Suprapubic skin (tissue), 4 donors: ENCODE data around the gene JAZF1.

Source experiments
- POLR2A ChIP-seq, 2 donors: fragments of 450-650 bp; IDR thresholded peaks; one replicate each; pipeline ENCODE4 v1.6.1; 2017; ENCODE audit warnings: antibody characterized with exemption in 2 of 2, mild to moderate bottlenecking in 2 of 2, moderate library complexity in 2 of 2
- POLR2AphosphoS5 ChIP-seq, 3 donors: sonication (generic); formaldehyde crosslinking; IDR thresholded peaks; one replicate each; pipeline ENCODE4 v1.6.1; 2017; ENCODE audit warnings: antibody characterized with exemption in 3 of 3
- TF ChIP-seq, protein P1 (sequence below), 2 donors: fragments of 200-600 bp in 1 of 2; fragments of 450-650 bp in 1 of 2; sonication (generic) in 1 of 2; IDR thresholded peaks; one replicate each; pipeline ENCODE4 v1.5.1; 2016 to 2019; ENCODE audit warnings: antibody characterized with exemption in 2 of 2, mild to moderate bottlenecking in 1 of 2, moderate library complexity in 1 of 2

DNA sequence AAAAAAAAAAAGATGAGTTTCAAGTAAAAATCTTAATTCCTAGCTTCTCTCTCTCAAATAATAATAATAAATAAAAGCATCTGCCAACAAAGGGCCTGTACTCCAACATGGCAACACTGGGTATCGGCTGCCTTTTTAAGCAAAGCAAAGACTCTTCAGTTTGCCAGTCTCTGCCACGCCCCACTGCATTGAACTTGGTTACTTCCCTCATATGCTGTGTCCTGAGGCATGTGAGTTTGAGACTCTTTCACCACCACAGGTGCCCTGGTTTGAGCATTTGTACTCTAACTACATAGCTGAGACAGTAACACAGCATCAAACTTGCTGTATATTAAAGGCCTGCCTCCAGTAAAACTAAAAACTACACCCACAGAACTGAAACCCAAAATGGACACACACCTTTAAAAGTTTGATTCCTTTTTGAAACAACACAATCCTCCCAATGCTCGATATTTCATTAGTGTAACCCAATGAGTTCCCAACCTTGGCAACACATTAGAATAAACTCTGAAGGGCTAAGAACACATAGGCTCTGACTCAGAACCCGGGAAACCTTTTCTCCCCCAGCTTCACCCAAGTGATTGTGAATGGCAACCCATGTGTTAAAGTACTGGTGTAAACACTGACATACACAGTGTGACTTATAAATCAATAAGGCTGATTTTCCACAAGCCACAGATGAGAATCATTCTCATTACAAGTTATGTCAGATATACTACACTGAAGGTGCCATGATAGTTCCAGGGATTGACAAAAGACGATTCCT is 12.0 kb downstream of the JAZF1 start:
- TF ChIP-seq POLR2AphosphoS5 (IDR thresholded peaks at IDR 0.05), result no peak
- TF ChIP-seq, protein P1, sequence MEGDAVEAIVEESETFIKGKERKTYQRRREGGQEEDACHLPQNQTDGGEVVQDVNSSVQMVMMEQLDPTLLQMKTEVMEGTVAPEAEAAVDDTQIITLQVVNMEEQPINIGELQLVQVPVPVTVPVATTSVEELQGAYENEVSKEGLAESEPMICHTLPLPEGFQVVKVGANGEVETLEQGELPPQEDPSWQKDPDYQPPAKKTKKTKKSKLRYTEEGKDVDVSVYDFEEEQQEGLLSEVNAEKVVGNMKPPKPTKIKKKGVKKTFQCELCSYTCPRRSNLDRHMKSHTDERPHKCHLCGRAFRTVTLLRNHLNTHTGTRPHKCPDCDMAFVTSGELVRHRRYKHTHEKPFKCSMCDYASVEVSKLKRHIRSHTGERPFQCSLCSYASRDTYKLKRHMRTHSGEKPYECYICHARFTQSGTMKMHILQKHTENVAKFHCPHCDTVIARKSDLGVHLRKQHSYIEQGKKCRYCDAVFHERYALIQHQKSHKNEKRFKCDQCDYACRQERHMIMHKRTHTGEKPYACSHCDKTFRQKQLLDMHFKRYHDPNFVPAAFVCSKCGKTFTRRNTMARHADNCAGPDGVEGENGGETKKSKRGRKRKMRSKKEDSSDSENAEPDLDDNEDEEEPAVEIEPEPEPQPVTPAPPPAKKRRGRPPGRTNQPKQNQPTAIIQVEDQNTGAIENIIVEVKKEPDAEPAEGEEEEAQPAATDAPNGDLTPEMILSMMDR (IDR thresholded peaks at IDR 0.05), result no peak
- TF ChIP-seq POLR2A (IDR thresholded peaks at IDR 0.05), result no peak
